ENCODE measurements around the gene PCDHGC5.

PCDHGC5 gene

GRCh38 chr5:141483902-141484301 is 5.0 kb upstream of the PCDHGC5 start:
- no peak overlapping the region for H3K4me3 ChIP-seq (ENCODE audit: low read length)
- no peaks in the 10 kb centered on the region for H3K9me3 ChIP-seq (ENCODE audit: control insufficient read depth, low read length)
- peaks cover 9% of the 10 kb centered on the region for H3K4me1 ChIP-seq (ENCODE audit: control insufficient read depth, insufficient read depth, low read length)
- H3K36me3 ChIP-seq (ENCODE audit: control insufficient read depth, insufficient read depth, low read length): no peaks in the 10 kb centered on the region
- H3K9ac ChIP-seq (ENCODE audit: low read length): no peak overlapping the region
- H3K27me3 ChIP-seq (ENCODE audit: control insufficient read depth, insufficient read depth, low read length): peaks cover 33% of the 10 kb centered on the region

GRCh38 chr5:141484310-141484640 is 4.6 kb upstream of the PCDHGC5 start:
- Histone ChIP-seq H3K9me3 (ENCODE audit: control insufficient read depth, low read length) (no peaks in the 10 kb centered on the region), H3K27me3 (ENCODE audit: control insufficient read depth, insufficient read depth, low read length) (peaks cover 33% of the 10 kb centered on the region), H3K4me3 (ENCODE audit: low read length) (no peak overlapping the region), H3K36me3 (ENCODE audit: control insufficient read depth, insufficient read depth, low read length) (no peaks in the 10 kb centered on the region), H3K9ac (ENCODE audit: low read length) (no peak overlapping the region), H3K4me1 (ENCODE audit: control insufficient read depth, insufficient read depth, low read length) (peaks cover 9% of the 10 kb centered on the region)

GRCh38 chr5:141484641-141485311 is 4.1 kb upstream of the PCDHGC5 start, which contains the start of gene PCDHGC4:
Gene PCDHGC4 (plus strand): TSS chr5:141485030. CDS start chr5:141485174, 144 bp downstream.
- Histone ChIP-seq H3K4me3 (ENCODE audit: low read length) (peak within 1 kb of the TSS; percentile 14), H3K36me3 (ENCODE audit: control insufficient read depth, insufficient read depth, low read length) (no peaks in the 10 kb centered on the region), H3K27me3 (ENCODE audit: control insufficient read depth, insufficient read depth, low read length) (peaks cover 33% of the 10 kb centered on the region), H3K9me3 (ENCODE audit: control insufficient read depth, low read length) (no peaks in the 10 kb centered on the region), H3K9ac (ENCODE audit: low read length) (peak within 1 kb of the TSS; percentile 7), H3K4me1 (ENCODE audit: control insufficient read depth, insufficient read depth, low read length) (peaks cover 9% of the 10 kb centered on the region)

- Histone ChIP-seq H3K4me1 (ENCODE audit: control insufficient read depth, insufficient read depth, low read length) (peaks cover 9% of the 10 kb centered on the region), H3K36me3 (ENCODE audit: control insufficient read depth, insufficient read depth, low read length) (no peaks in the 10 kb centered on the region), H3K9me3 (ENCODE audit: control insufficient read depth, low read length) (no peaks in the 10 kb centered on the region), H3K27me3 (ENCODE audit: control insufficient read depth, insufficient read depth, low read length) (peaks cover 36% of the 10 kb centered on the region), H3K4me3 (ENCODE audit: low read length) (peak overlapping the region; percentile 14), H3K9ac (ENCODE audit: low read length) (no peak overlapping the region)
Observed at GRCh38 chr5:141485321-141486055, 3.4 kb upstream of the PCDHGC5 start.

GRCh38 chr5:141486091-141486490 is 2.8 kb upstream of the PCDHGC5 start:
- Histone ChIP-seq H3K36me3 (ENCODE audit: control insufficient read depth, insufficient read depth, low read length) (no peaks in the 10 kb centered on the region), H3K9me3 (ENCODE audit: control insufficient read depth, low read length) (no peaks in the 10 kb centered on the region), H3K4me3 (ENCODE audit: low read length) (no peak overlapping the region), H3K27me3 (ENCODE audit: control insufficient read depth, insufficient read depth, low read length) (peaks cover 42% of the 10 kb centered on the region), H3K4me1 (ENCODE audit: control insufficient read depth, insufficient read depth, low read length) (peaks cover 9% of the 10 kb centered on the region), H3K9ac (ENCODE audit: low read length) (no peak overlapping the region)

- H3K4me3 ChIP-seq (ENCODE audit: low read length): no peak overlapping the region
- H3K36me3 ChIP-seq (ENCODE audit: control insufficient read depth, insufficient read depth, low read length): no peaks in the 10 kb centered on the region
- no peaks in the 10 kb centered on the region for H3K9me3 ChIP-seq (ENCODE audit: control insufficient read depth, low read length)
- no peak overlapping the region for H3K9ac ChIP-seq (ENCODE audit: low read length)
- H3K4me1 ChIP-seq (ENCODE audit: control insufficient read depth, insufficient read depth, low read length): peaks cover 9% of the 10 kb centered on the region
- peaks cover 52% of the 10 kb centered on the region for H3K27me3 ChIP-seq (ENCODE audit: control insufficient read depth, insufficient read depth, low read length)
Observed at GRCh38 chr5:141487131-141487530, 1.8 kb upstream of the PCDHGC5 start.

GRCh38 chr5:141489841-141490240 is 960 bp downstream of the PCDHGC5 start:
- Histone ChIP-seq H3K27me3 (ENCODE audit: control insufficient read depth, insufficient read depth, low read length) (peaks cover 55% of the 10 kb centered on the region), H3K36me3 (ENCODE audit: control insufficient read depth, insufficient read depth, low read length) (no peaks in the 10 kb centered on the region), H3K4me1 (ENCODE audit: control insufficient read depth, insufficient read depth, low read length) (peaks cover 6% of the 10 kb centered on the region), H3K9ac (ENCODE audit: low read length) (no peak overlapping the region), H3K4me3 (ENCODE audit: low read length) (no peak overlapping the region), H3K9me3 (ENCODE audit: control insufficient read depth, low read length) (no peaks in the 10 kb centered on the region)

- Histone ChIP-seq H3K4me3 (ENCODE audit: low read length) (no peak overlapping the region), H3K27me3 (ENCODE audit: control insufficient read depth, insufficient read depth, low read length) (peaks cover 50% of the 10 kb centered on the region), H3K9ac (ENCODE audit: low read length) (no peak overlapping the region), H3K36me3 (ENCODE audit: control insufficient read depth, insufficient read depth, low read length) (no peaks in the 10 kb centered on the region), H3K9me3 (ENCODE audit: control insufficient read depth, low read length) (no peaks in the 10 kb centered on the region), H3K4me1 (ENCODE audit: control insufficient read depth, insufficient read depth, low read length) (peaks cover 2% of the 10 kb centered on the region)
Observed at GRCh38 chr5:141490271-141490670, 1.4 kb downstream of the PCDHGC5 start.

GRCh38 chr5:141490771-141491170 is 1.9 kb downstream of the PCDHGC5 start:
- peaks cover 45% of the 10 kb centered on the region for H3K27me3 ChIP-seq (ENCODE audit: control insufficient read depth, insufficient read depth, low read length)
- no peak overlapping the region for H3K4me3 ChIP-seq (ENCODE audit: low read length)
- no peaks in the 10 kb centered on the region for H3K9me3 ChIP-seq (ENCODE audit: control insufficient read depth, low read length)
- no peak overlapping the region for H3K9ac ChIP-seq (ENCODE audit: low read length)
- H3K36me3 ChIP-seq (ENCODE audit: control insufficient read depth, insufficient read depth, low read length): no peaks in the 10 kb centered on the region
- H3K4me1 ChIP-seq (ENCODE audit: control insufficient read depth, insufficient read depth, low read length): no peaks in the 10 kb centered on the region

GRCh38 chr5:141491323-141492167 is 2.7 kb downstream of the PCDHGC5 start:
- H3K27me3 ChIP-seq (ENCODE audit: control insufficient read depth, insufficient read depth, low read length): peaks cover 38% of the 10 kb centered on the region
- H3K36me3 ChIP-seq (ENCODE audit: control insufficient read depth, insufficient read depth, low read length): no peaks in the 10 kb centered on the region
- H3K9me3 ChIP-seq (ENCODE audit: control insufficient read depth, low read length): no peaks in the 10 kb centered on the region
- no peak overlapping the region for H3K4me3 ChIP-seq (ENCODE audit: low read length)
- H3K4me1 ChIP-seq (ENCODE audit: control insufficient read depth, insufficient read depth, low read length): no peaks in the 10 kb centered on the region
- no peak overlapping the region for H3K9ac ChIP-seq (ENCODE audit: low read length)

GRCh38 chr5:141492168-141492885 is 3.4 kb downstream of the PCDHGC5 start:
- no peaks in the 10 kb centered on the region for H3K4me1 ChIP-seq (ENCODE audit: control insufficient read depth, insufficient read depth, low read length)

More at GRCh38 chr5:141492168-141492885, 3.4 kb downstream of the PCDHGC5 start:
- no peaks in the 10 kb centered on the region for H3K9me3 ChIP-seq (ENCODE audit: control insufficient read depth, low read length)
- no peaks in the 10 kb centered on the region for H3K36me3 ChIP-seq (ENCODE audit: control insufficient read depth, insufficient read depth, low read length)
- H3K9ac ChIP-seq (ENCODE audit: low read length): no peak overlapping the region
- no peak overlapping the region for H3K4me3 ChIP-seq (ENCODE audit: low read length)
- peaks cover 38% of the 10 kb centered on the region for H3K27me3 ChIP-seq (ENCODE audit: control insufficient read depth, insufficient read depth, low read length)

All from mucosa of stomach (tissue), 1 donor.